Endometrial microvascular endothelial cells (primary cell): ENCODE results near the gene ARID1B. TPM values are rescaled to one million over a fixed set of nuclear protein-coding genes. Genes with fewer than 3 reads are reported as not detected.

ENCODE experiments used
- in situ Hi-C: cut with HindIII; loops from 2 replicates; pipeline ENCODE4 v1.10.0; 2017; ENCODE audit warnings: low sequenced_read_pairs, low pct_unique_long_range_greater_than_20kb; ENCODE audit errors: inconsistent ontology term
- total RNA-seq: library from RNA; depleted of rRNA; stranded (reverse); fragments of >200 nt; gene quantifications from one replicate; pipeline ENCODE4 v1.2.3, GENCODE V29; 2015; ENCODE audit errors: inconsistent ontology term

The ARID1B gene
- total RNA-seq, 1 donor from 2014 or later: 24.6 TPM

DNA sequence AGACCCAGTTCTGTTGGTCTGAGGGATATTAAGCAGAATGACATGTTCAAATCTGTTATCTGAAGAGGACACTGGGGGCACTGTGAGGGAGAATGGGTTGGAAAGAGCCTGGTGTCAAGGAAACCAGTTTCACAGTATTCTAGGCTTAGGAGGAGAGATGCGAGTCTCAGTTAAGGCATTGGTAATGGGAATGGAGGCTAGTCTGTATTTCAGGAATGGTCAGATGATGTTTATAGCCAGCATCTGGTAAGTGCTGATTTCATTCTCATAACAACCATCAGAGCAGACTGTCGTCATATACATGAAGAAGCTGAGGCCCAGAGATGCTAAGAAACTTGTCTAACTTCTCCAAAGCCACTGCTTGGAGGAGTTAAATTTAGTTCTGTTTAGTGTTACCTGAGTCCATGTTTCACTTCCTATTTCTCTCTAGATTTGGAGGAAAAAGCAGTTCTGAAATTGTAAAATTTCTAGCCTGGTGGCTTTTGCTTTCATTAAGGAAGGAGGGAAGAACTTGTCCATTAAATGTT lies 242.0 kb downstream of the ARID1B start:
- in situ Hi-C loops: no loop called here

- in situ Hi-C loops: no loop called here
Observed at GRCh38 chr6:157019733-157020132, 242.6 kb downstream of the ARID1B start.

- in situ Hi-C loops: no loop called here
Observed at GRCh38 chr6:157020398-157020797, 243.2 kb downstream of the ARID1B start.

DNA sequence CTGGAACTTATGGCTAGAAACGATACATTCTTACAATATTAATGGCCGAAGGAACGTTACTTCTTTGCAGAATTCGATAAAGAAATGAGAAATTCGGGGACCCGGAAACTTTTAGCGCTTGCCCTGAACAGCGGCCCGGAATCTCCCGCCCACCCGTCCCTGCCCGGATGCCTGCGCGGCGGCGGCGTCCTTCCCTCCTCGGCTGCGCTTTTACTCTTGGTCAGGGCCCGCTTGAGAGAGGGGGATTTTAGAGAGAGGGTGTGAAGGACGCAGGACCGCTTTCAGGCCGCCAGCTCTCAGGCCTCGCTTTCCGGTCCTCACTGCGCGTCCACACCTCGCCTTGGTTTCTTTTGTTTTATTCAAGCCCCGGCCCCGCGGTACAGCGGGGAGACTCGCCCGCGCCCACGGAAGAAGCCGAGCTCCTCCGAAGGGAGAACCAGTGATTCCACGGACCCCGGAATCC lies 243.7 kb downstream of the ARID1B start:
- in situ Hi-C loops: no loop called here

DNA sequence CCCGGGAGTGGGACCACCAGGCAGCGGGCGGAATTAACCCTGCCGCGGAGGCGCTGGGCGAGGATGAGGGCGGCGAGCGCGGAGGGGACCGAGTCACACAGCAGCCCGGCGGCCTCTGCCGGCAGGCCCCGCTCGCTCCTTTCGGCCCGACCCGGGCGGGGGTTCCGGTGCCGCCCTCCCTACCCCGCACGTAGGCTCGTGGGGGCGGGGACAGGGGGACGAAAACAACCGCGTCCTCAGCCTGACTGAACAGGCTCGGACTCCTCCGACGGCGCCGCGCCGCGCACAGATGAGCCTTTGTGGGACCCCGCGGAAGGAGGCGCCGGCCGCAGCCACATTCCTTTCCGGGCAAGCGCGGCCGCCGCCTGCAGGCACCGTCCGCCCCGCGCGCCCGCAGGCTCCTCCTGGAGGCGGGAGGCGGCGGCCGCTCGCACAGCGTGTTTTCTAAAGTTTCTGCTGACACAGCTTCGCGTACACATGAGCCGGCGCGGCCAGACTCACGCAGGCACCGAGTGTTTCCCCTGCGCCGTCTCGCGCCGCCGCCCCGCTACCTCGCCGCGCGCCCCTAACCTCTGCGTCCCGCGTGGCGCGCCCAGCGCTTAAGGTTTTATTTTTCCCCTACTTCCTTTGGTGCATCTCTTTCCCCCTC lies 244.3 kb downstream of the ARID1B start:
- in situ Hi-C loops: no loop called here

- in situ Hi-C loops: no loop called here
Observed at GRCh38 chr6:157021993-157022740, 245.0 kb downstream of the ARID1B start.

DNA sequence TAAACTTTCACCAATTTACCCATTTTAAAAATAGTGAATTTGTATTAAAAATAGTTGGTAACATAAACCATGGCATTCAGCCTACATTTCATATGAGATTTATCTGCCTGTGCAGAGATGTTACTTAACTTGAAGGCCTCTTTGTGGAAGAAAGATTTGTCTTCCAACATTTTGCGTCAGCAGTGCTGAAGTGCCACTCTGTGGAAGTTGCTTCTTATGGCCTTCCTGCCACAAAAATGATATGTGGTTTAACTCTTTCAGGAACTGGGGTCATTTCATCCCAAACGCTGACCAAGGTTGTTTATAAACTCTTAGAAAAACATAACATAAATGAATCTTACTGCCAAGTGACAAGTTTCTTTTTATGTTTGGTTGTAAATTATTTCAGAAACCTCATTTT lies 246.8 kb downstream of the ARID1B start:
- in situ Hi-C loops: no loop called here

- in situ Hi-C loops: no loop called here
Observed at GRCh38 chr6:157024745-157025144, 247.6 kb downstream of the ARID1B start.

DNA sequence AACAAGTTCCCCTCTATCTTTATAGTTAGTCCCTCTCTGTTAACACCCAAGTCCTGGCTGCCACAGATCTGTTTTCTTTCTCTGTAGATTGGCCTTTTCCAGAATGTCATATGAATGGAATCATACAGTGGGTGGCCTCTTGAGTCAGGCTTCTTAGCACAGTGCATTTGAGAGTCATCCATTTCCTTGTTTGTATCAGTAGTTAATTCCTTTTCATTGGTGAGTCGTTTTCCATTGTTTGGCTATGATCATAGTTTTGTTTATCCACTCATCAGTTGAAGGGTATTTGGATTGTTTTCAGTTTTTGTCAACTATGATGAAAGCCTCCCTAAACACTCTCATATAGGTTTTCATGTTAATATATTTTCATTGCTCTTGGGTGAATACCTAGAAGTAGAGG lies 248.3 kb downstream of the ARID1B start:
- in situ Hi-C loops: no loop called here

- in situ Hi-C loops: no loop called here
Observed at GRCh38 chr6:157029980-157030690, 253.0 kb downstream of the ARID1B start.

GRCh38 chr6:157030755-157031154 lies 253.6 kb downstream of the ARID1B start:
- in situ Hi-C loops: no loop called here

DNA sequence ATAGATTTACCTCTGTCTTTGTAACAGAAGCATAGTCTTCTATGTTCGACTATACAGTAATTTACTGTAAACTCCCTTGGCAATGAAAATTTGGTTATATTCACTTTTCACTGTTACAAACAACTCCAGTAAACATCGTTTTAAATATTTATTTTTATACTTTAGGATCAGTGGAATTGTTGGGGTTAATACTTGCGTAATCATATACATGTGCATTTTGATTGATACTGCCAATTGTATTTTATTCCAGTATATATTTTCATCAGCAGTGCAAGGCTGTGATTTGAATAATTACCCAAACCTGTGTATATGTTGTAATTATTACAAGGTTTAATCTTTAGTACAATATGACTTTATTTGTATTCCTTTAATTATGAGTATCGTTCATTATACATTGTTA lies 255.7 kb downstream of the ARID1B start:
- in situ Hi-C loops: no loop called here

- in situ Hi-C loops: no loop called here
Observed at GRCh38 chr6:157033428-157034140, 256.4 kb downstream of the ARID1B start.

DNA sequence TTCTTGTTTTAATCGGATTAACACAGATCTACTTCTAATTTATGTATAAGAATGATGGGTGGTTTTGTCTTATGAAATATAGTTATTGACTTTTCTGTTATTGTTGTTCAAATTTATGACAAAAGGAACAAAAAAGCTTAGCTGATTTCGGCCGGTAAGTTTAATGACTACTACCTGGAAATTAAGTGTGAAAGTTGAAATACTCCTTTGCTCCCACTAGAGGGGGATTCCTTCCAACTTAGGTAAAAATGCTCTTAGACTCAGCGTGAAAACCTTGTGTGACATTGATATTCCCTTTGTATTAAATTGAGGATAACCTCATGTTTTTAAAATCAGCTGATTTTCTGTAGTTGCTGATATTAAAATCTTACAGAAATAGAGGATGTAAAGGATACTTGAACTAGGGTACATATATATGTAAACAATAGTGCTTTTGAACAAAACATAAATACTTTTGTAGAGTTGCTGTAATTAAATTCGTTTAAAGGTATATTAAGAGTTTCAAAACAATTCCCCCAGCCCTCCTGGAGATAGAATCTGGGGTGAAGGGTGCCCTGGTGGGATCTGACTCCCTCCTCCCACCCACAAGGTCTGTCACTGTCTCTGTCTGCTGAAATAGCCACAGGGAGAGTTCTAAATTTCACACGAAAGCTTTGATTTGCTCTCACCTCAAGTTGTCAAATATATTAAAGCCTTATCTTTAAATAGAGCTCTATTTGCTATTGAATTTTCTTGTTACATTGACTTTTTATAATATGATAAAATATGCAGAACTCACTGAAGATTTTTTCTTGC lies 257.5 kb downstream of the ARID1B start:
- in situ Hi-C loops: no loop called here

GRCh38 chr6:157035546-157035945 lies 258.4 kb downstream of the ARID1B start:
- in situ Hi-C loops: no loop called here

GRCh38 chr6:157036245-157036711 lies 259.1 kb downstream of the ARID1B start:
- in situ Hi-C loops: no loop called here

- in situ Hi-C loops: no loop called here
Observed at GRCh38 chr6:157037165-157037564, 260.0 kb downstream of the ARID1B start.

GRCh38 chr6:157038610-157039009 lies 261.4 kb downstream of the ARID1B start:
- in situ Hi-C loops: no loop called here
